K562 (cell line): Measurements from ENCODE around the gene FAM83E. TPM values are rescaled to one million over a fixed set of nuclear protein-coding genes. Genes with fewer than 3 reads are reported as not detected.

Source experiments
- BMI1 ChIP-seq: fragments of 150-350 bp; IDR thresholded peaks from 2 replicates; pipeline ENCODE4 v1.6.1; 2014; ENCODE audit warnings: low read length
- EHMT2 ChIP-seq: fragments of 450-650 bp; IDR thresholded peaks from 2 replicates; pipeline ENCODE4 v1.6.1; 2018; ENCODE audit warnings: antibody characterized with exemption
- FIP1L1 ChIP-seq: fragments of 200-400 bp; formaldehyde crosslinking; IDR thresholded peaks from 2 replicates; pipeline ENCODE4 v1.6.1; 2018; ENCODE audit warnings: mild to moderate bottlenecking, low read depth, low read length; ENCODE audit not compliant: poor library complexity, severe bottlenecking
- HES1 ChIP-seq: fragments of 450-650 bp; IDR thresholded peaks from 2 replicates; pipeline ENCODE4 v1.6.1; 2016; ENCODE audit warnings: low read depth, mild to moderate bottlenecking, moderate library complexity
- KDM5B ChIP-seq: fragments of 200-600 bp; sonication (generic); IDR thresholded peaks from 2 replicates; pipeline ENCODE4 v1.6.1; 2012; ENCODE audit warnings: low read depth, mild to moderate bottlenecking, moderate library complexity, low read length, control low read depth, inconsistent platforms; ENCODE audit not compliant: insufficient replicate concordance
- MCM7 ChIP-seq, 2 experiments: fragments of 450-650 bp; IDR thresholded peaks; 2 replicates each; pipeline ENCODE4 v1.6.1; 2016 to 2018
- NBN ChIP-seq: fragments of 450-650 bp; IDR thresholded peaks from 2 replicates; pipeline ENCODE4 v1.6.1; 2016; ENCODE audit warnings: low read depth, mild to moderate bottlenecking
- NCOA4 ChIP-seq: fragments of 450-650 bp; IDR thresholded peaks from 2 replicates; pipeline ENCODE4 v1.6.1; 2018; ENCODE audit warnings: mild to moderate bottlenecking; ENCODE audit not compliant: partially characterized antibody
- NFIC ChIP-seq: fragments of 450-650 bp; IDR thresholded peaks from 2 replicates; pipeline ENCODE4 v1.6.1; 2017; ENCODE audit warnings: mild to moderate bottlenecking, inconsistent platforms
- NR2F6 ChIP-seq: fragments of 450-650 bp; formaldehyde crosslinking; IDR thresholded peaks from 2 replicates; pipeline ENCODE4 v1.4.0; 2020; ENCODE audit warnings: mild to moderate bottlenecking
- PPARD ChIP-seq: fragments of 250-450 bp; sonication (Bioruptor Pico); IDR thresholded peaks from 2 replicates; pipeline ENCODE4 v1.8.0; 2022; ENCODE audit warnings: inconsistent platforms, mild to moderate bottlenecking, moderate library complexity
- PTBP1 ChIP-seq: fragments of 200-400 bp; formaldehyde crosslinking; IDR thresholded peaks from 2 replicates; pipeline ENCODE4 v1.6.1; 2017; ENCODE audit warnings: low read depth, low read length
- RAD51 ChIP-seq: fragments of 450-650 bp; IDR thresholded peaks from 2 replicates; pipeline ENCODE4 v1.7.1; 2016; ENCODE audit warnings: low read depth, mild to moderate bottlenecking, borderline replicate concordance
- YBX1 ChIP-seq: fragments of 450-650 bp; IDR thresholded peaks from 2 replicates; pipeline ENCODE4 v1.7.1; 2016; ENCODE audit warnings: mild to moderate bottlenecking
- YY1 ChIP-seq, 3 experiments: IDR thresholded peaks; 2 replicates each; pipeline ENCODE4 v1.6.1; 2011; ENCODE audit warnings: low read length in 2 of 3, mild to moderate bottlenecking in 2 of 3, moderate library complexity in 2 of 3, borderline replicate concordance in 1 of 3, control low read depth in 1 of 3, low read depth in 1 of 3; ENCODE audit not compliant: insufficient read depth in 3 of 3, insufficient replicate concordance in 2 of 3, control insufficient read depth in 1 of 3, insufficient read length in 1 of 3; ENCODE audit errors: extremely low read depth in 1 of 3
- ZFP36 ChIP-seq: fragments of 150-350 bp; IDR thresholded peaks from 2 replicates; pipeline ENCODE4 v1.6.1; 2018; ENCODE audit warnings: low read length, low read depth; ENCODE audit not compliant: partially characterized antibody
- ZNF277 ChIP-seq: fragments of 250-450 bp; sonication (Bioruptor Pico); IDR thresholded peaks from 2 replicates; pipeline ENCODE4 v1.8.0; 2022; ENCODE audit warnings: inconsistent platforms, mild to moderate bottlenecking, moderate library complexity, borderline replicate concordance
- ZNF280B ChIP-seq: fragments of 250-450 bp; sonication (Bioruptor Pico); IDR thresholded peaks from 2 replicates; pipeline ENCODE4 v1.5.1; 2021; ENCODE audit warnings: mild to moderate bottlenecking
- ZNF561 ChIP-seq: fragments of 450-650 bp; formaldehyde crosslinking; conservative IDR thresholded peaks from 2 replicates; pipeline ENCODE4 v1.4.0; 2020; ENCODE audit warnings: mild to moderate bottlenecking, moderate library complexity
- ZNF778 ChIP-seq: fragments of 450-650 bp; formaldehyde crosslinking; IDR thresholded peaks from 2 replicates; pipeline ENCODE4 v1.4.0; 2020; ENCODE audit warnings: mild to moderate bottlenecking, moderate library complexity
- polyA plus RNA-seq, 8 experiments: library from polyadenylated mRNA; depleted of rRNA in 4 of 8; stranded (reverse) in 5 of 8; unstranded in 3 of 8; fragments of >200 nt; fragmentation: Nextera tagmentation in 2 of 8; fragmentation: Illumina TruSeq in 1 of 8; extraction: Ambion mirVana in 2 of 8; extraction: Trizol in 1 of 8; gene quantifications; 2 replicates each; pipeline versions ENCODE4 v1.2.1 to v1.2.3, GENCODE V29; 2011 to 2014; ENCODE audit warnings: inconsistent platforms in 1 of 8, missing spikeins in 1 of 8
- total RNA-seq, 7 experiments: library from RNA; depleted of rRNA in 6 of 7; stranded (reverse); fragments of >200 nt in 6 of 7; fragmentation: Illumina TruSeq in 2 of 7; extraction: Trizol in 2 of 7; gene quantifications; 2 replicates each; pipeline versions ENCODE4 v1.2.1 to v1.2.3, GENCODE V29; 2011 to 2021; ENCODE audit warnings: low replicate concordance in 1 of 7

FAM83E gene
- total and polyA plus RNA-seq, 9 of the 15 experiments (the other 6 are each of a cell fraction or from before 2014, with no cell fraction given): 0.15 to 0.87 (median 0.29) TPM; not detected in 4

GRCh38 chr19:48588670-48589401 lies 26.0 kb downstream of the FAM83E start (continued):
- TF ChIP-seq NFIC (peak; percentile 96), KDM5B (peak; percentile 49), HES1 (0 out of 2 replicates have a peak, but pooled peaks have one; percentile 23), PTBP1 (peak; percentile 99), ZNF280B (CRISPR knock-in tag) (no peak), NCOA4 (peak; percentile 89), ZNF778 (CRISPR knock-in tag) (no peak), ZNF277 (CRISPR knock-in tag) (no peak), NR2F6 (CRISPR knock-in tag) (no peak), PPARD (CRISPR knock-in tag) (no peak), MCM7 (IDR thresholded peaks at IDR 0.05) (0 out of 4 replicates have a peak, but pooled peaks of 1 of the 2 experiments have one; percentile 68), NBN (peak; percentile 95), EHMT2 (0 out of 2 replicates have a peak, but pooled peaks have one; percentile 7), ZNF561 (CRISPR knock-in tag) (0 out of 2 replicates have a peak, but pooled peaks have one; percentile 23), YY1 (IDR thresholded peaks at IDR 0.05; ENCODE audit: borderline replicate concordance in 1 of 3, control insufficient read depth in 1 of 3, extremely low read depth in 1 of 3, insufficient read depth in 3 of 3, insufficient read length in 1 of 3, insufficient replicate concordance in 2 of 3, low read depth in 1 of 3, low read length in 2 of 3) (peak in 1 of 3 experiments; percentile 64), RAD51 (peak; percentile 23; the same call in 1 of the 2 replicates), YBX1 (0 out of 2 replicates have a peak, but pooled peaks have one; percentile 69), ZFP36 (peak; percentile 94), BMI1 (no peak), FIP1L1 (peak; percentile 58)
